IMR-90 (cell line): ENCODE results near the gene NPTN.

Source experiments
- CEBPB ChIP-seq: IDR thresholded peaks from 2 replicates; pipeline ENCODE4 v1.6.1; 2012; ENCODE audit warnings: low read depth, low read length, improper control_type of control experiment
- CHD1 ChIP-seq: IDR thresholded peaks from 2 replicates; pipeline ENCODE4 v1.6.1; 2012; ENCODE audit warnings: low read depth, low read length, improper control_type of control experiment
- FOS ChIP-seq: fragments of 150-350 bp; IDR thresholded peaks from 2 replicates; pipeline ENCODE4 v1.6.1; 2016; ENCODE audit warnings: low read depth, low read length
- MXI1 ChIP-seq: IDR thresholded peaks from 2 replicates; pipeline ENCODE4 v1.6.1; 2012; ENCODE audit warnings: low read depth, mild to moderate bottlenecking, low read length, moderate library complexity, borderline replicate concordance
- NFE2L2 ChIP-seq: fragments of 150-350 bp; IDR thresholded peaks from 2 replicates; pipeline ENCODE4 v1.6.1; 2016; ENCODE audit warnings: low read depth, mild to moderate bottlenecking, low read length
- POLR2A ChIP-seq: IDR thresholded peaks from 2 replicates; pipeline ENCODE4 v1.6.1; 2012; ENCODE audit warnings: mild to moderate bottlenecking, low read depth, low read length
- RAD21 ChIP-seq: IDR thresholded peaks from 2 replicates; pipeline ENCODE4 v1.6.1; 2012; ENCODE audit warnings: low read length, improper control_type of control experiment
- RFX5 ChIP-seq: IDR thresholded peaks from 2 replicates; pipeline ENCODE4 v1.8.0; 2012; ENCODE audit warnings: low read depth, mild to moderate bottlenecking, low read length, moderate library complexity
- TF ChIP-seq, protein P1 (sequence below): conservative IDR thresholded peaks from 2 replicates; pipeline ENCODE4 v1.5.1; 2012; ENCODE audit warnings: mild to moderate bottlenecking, low read depth, low read length, improper control_type of control experiment
- TF ChIP-seq, protein P2 (sequence below): fragments of 150-350 bp; IDR thresholded peaks from 2 replicates; pipeline ENCODE4 v1.6.1; 2017; ENCODE audit warnings: mild to moderate bottlenecking, antibody characterized with exemption, low read length, low read depth
- TF ChIP-seq, protein P3 (sequence below): fragments of 150-350 bp; IDR thresholded peaks from 2 replicates; pipeline ENCODE4 v1.6.1; 2016; ENCODE audit warnings: low read depth, mild to moderate bottlenecking, low read length, moderate library complexity, borderline replicate concordance

DNA sequence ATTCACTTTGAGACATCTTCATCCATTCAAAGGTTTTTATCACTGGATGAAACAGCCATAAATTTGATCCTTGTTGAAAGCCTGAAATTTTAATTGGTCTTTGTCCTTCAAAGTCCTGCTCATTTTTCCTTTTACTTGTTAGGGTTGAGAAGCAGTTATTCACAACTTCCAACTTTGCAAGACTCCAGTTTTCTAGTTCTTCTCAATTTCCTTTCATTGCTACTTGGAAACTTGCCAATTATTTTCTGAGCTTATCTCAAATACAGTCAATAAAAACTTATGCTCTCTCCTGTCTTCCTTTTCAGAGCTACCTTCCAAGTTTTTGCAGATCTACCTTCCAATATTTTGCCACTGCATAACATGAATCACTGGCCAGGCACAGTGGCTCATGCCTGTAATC lies 27.3 kb upstream of the NPTN start:
- TF ChIP-seq, protein P1, sequence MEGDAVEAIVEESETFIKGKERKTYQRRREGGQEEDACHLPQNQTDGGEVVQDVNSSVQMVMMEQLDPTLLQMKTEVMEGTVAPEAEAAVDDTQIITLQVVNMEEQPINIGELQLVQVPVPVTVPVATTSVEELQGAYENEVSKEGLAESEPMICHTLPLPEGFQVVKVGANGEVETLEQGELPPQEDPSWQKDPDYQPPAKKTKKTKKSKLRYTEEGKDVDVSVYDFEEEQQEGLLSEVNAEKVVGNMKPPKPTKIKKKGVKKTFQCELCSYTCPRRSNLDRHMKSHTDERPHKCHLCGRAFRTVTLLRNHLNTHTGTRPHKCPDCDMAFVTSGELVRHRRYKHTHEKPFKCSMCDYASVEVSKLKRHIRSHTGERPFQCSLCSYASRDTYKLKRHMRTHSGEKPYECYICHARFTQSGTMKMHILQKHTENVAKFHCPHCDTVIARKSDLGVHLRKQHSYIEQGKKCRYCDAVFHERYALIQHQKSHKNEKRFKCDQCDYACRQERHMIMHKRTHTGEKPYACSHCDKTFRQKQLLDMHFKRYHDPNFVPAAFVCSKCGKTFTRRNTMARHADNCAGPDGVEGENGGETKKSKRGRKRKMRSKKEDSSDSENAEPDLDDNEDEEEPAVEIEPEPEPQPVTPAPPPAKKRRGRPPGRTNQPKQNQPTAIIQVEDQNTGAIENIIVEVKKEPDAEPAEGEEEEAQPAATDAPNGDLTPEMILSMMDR, result no peak
- TF ChIP-seq POLR2A (no peak), CHD1 (no peak), RFX5 (no peak), FOS (no peak), RAD21 (no peak), CEBPB (no peak), MXI1 (no peak), NFE2L2 (no peak)
- TF ChIP-seq, protein P2, sequence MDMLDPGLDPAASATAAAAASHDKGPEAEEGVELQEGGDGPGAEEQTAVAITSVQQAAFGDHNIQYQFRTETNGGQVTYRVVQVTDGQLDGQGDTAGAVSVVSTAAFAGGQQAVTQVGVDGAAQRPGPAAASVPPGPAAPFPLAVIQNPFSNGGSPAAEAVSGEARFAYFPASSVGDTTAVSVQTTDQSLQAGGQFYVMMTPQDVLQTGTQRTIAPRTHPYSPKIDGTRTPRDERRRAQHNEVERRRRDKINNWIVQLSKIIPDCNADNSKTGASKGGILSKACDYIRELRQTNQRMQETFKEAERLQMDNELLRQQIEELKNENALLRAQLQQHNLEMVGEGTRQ, result no peak
- TF ChIP-seq, protein P3, sequence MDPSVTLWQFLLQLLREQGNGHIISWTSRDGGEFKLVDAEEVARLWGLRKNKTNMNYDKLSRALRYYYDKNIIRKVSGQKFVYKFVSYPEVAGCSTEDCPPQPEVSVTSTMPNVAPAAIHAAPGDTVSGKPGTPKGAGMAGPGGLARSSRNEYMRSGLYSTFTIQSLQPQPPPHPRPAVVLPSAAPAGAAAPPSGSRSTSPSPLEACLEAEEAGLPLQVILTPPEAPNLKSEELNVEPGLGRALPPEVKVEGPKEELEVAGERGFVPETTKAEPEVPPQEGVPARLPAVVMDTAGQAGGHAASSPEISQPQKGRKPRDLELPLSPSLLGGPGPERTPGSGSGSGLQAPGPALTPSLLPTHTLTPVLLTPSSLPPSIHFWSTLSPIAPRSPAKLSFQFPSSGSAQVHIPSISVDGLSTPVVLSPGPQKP, result no peak
